Fibroblast of lung (primary cell): ENCODE data around the gene FDX1. TPM values are rescaled to one million over a fixed set of nuclear protein-coding genes. Genes with fewer than 3 reads are reported as not detected.

Experiments
- DNase-seq, 2 donors: peaks; one replicate each; pipeline versions ENCODE4 v3.0.0 to v3.0.0-alpha.2; 2010; ENCODE audit warnings: low read depth in 2 of 2
- H2AFZ ChIP-seq: 2 replicates; pipeline ENCODE4 v1.5.1; 2012; ENCODE audit warnings: low read length, control low read depth, inconsistent platforms
- H3K27ac ChIP-seq: 2 replicates; pipeline ENCODE4 v1.5.1; 2011; ENCODE audit warnings: low read length, control low read depth; ENCODE audit not compliant: insufficient read depth
- H3K27me3 ChIP-seq: 2 replicates; pipeline ENCODE4 v1.5.1; 2011; ENCODE audit warnings: mild to moderate bottlenecking, low read length; ENCODE audit not compliant: control insufficient read depth, insufficient read depth
- H3K36me3 ChIP-seq: 2 replicates; pipeline ENCODE4 v1.5.1; 2011; ENCODE audit warnings: low read length; ENCODE audit not compliant: control insufficient read depth, insufficient read depth
- H3K4me1 ChIP-seq: 2 replicates; pipeline ENCODE4 v1.5.1; 2011; ENCODE audit warnings: low read length; ENCODE audit not compliant: control insufficient read depth, insufficient read depth; ENCODE audit errors: extremely low read depth
- H3K4me2 ChIP-seq: 2 replicates; pipeline ENCODE4 v1.5.1; 2011; ENCODE audit warnings: low read length, control low read depth; ENCODE audit not compliant: insufficient read depth; ENCODE audit errors: extremely low read depth
- H3K4me3 ChIP-seq, 4 experiments: fragments of 200-600 bp in 1 of 4; sonication (generic) in 1 of 4; replicated peaks in 1 of 4; 2 replicates each; pipeline ENCODE4 v1.5.1; 2011 to 2016; ENCODE audit warnings: low read length in 4 of 4, low read depth in 3 of 4, mild to moderate bottlenecking in 3 of 4, control low read depth in 2 of 4, inconsistent platforms in 1 of 4, mixed read lengths in 1 of 4; ENCODE audit not compliant: insufficient read depth in 1 of 4; ENCODE audit errors: control extremely low read depth in 1 of 4
- H3K79me2 ChIP-seq: 2 replicates; pipeline ENCODE4 v1.5.1; 2012; ENCODE audit warnings: mild to moderate bottlenecking, low read length, inconsistent platforms; ENCODE audit not compliant: control insufficient read depth, insufficient read depth
- H3K9ac ChIP-seq: 2 replicates; pipeline ENCODE4 v1.5.1; 2011; ENCODE audit warnings: mild to moderate bottlenecking, low read length, control low read depth; ENCODE audit not compliant: insufficient read depth
- H3K9me3 ChIP-seq: 2 replicates; pipeline ENCODE4 v1.5.1; 2012; ENCODE audit warnings: low read depth, low read length; ENCODE audit not compliant: control insufficient read depth, insufficient read depth
- H4K20me1 ChIP-seq: 2 replicates; pipeline ENCODE4 v1.5.1; 2011; ENCODE audit warnings: low read length; ENCODE audit not compliant: control insufficient read depth, insufficient read depth; ENCODE audit errors: extremely low read depth
- CTCF ChIP-seq, 2 donors: IDR thresholded peaks in 1 of 2; conservative IDR thresholded peaks in 1 of 2; 1 replicate in 1 of 2; 2 replicates in 1 of 2; pipeline ENCODE4 v1.5.1; 2011 to 2012; ENCODE audit warnings: low read length in 2 of 2, control low read depth in 1 of 2, inconsistent platforms in 1 of 2, low read depth in 1 of 2, mild to moderate bottlenecking in 1 of 2
- EZH2 ChIP-seq: IDR thresholded peaks from 2 replicates; pipeline ENCODE4 v1.5.1; 2012; ENCODE audit warnings: low read length, control low read depth, mild to moderate bottlenecking; ENCODE audit errors: missing control alignments
- polyA plus RNA-seq, 2 donors: library from polyadenylated mRNA; depleted of rRNA in 1 of 2; stranded (reverse) in 1 of 2; unstranded in 1 of 2; fragments of >200 nt; gene quantifications; 2 replicates each; pipeline ENCODE4 v1.2.1, GENCODE V29; 2011 to 2012; ENCODE audit warnings: missing spikeins in 1 of 2
- total RNA-seq: library from RNA; depleted of rRNA; stranded (reverse); fragments of >200 nt; gene quantifications from 2 replicates; pipeline ENCODE4 v1.2.1, GENCODE V29; 2014

The FDX1 gene
- total and polyA plus RNA-seq, 2 donors (not counting 1 experiment from before 2014, with no cell fraction given) = 8.3 to 11.4 TPM

GRCh38 chr11:110447897-110448745, 18.4 kb downstream of the FDX1 start:
- no peak overlapping the region for H3K4me3 ChIP-seq
- TF ChIP-seq CTCF (conservative IDR thresholded peaks at IDR 0.05 in 1 of 2, IDR thresholded peaks at IDR 0.05 in 1 of 2; ENCODE audit: low read depth in 1 of 2, low read length in 2 of 2) (peak in 1 of 2 donors; percentile 21), EZH2 (no peak)
- DNase-seq = peak in 1 of 2 donors; percentile 30

GRCh38 chr11:110450246-110450645, 20.5 kb downstream of the FDX1 start:
- no peak overlapping the region for H2AFZ ChIP-seq
- no peak overlapping the region for H3K4me2 ChIP-seq
- H4K20me1 ChIP-seq = no peaks in the 10 kb centered on the region
- no peak overlapping the region for H3K4me3 ChIP-seq
- no peak for TF ChIP-seq EZH2
- TF ChIP-seq CTCF (conservative IDR thresholded peaks at IDR 0.05 in 1 of 2, IDR thresholded peaks at IDR 0.05 in 1 of 2; ENCODE audit: low read depth in 1 of 2, low read length in 2 of 2) = no peak
- H3K4me1 ChIP-seq = no peaks in the 10 kb centered on the region
- no peaks in the 10 kb centered on the region for H3K9me3 ChIP-seq
- DNase-seq = no peak
- H3K9ac ChIP-seq = no peak overlapping the region
- no peaks in the 10 kb centered on the region for H3K36me3 ChIP-seq
- no peaks in the 10 kb centered on the region for H3K79me2 ChIP-seq
- no peaks in the 10 kb centered on the region for H3K27me3 ChIP-seq
- no peak overlapping the region for H3K27ac ChIP-seq

More at GRCh38 chr11:110447897-110448745, 18.4 kb downstream of the FDX1 start:
- Histone ChIP-seq H3K9me3 (no peaks in the 10 kb centered on the region), H3K4me1 (no peaks in the 10 kb centered on the region), H3K9ac (no peak overlapping the region), H3K36me3 (no peaks in the 10 kb centered on the region), H3K4me2 (no peak overlapping the region), H2AFZ (no peak overlapping the region), H3K27ac (no peak overlapping the region), H4K20me1 (no peaks in the 10 kb centered on the region), H3K79me2 (no peaks in the 10 kb centered on the region), H3K27me3 (no peaks in the 10 kb centered on the region)

GRCh38 chr11:110452720-110453119, 23.0 kb downstream of the FDX1 start:
- Histone ChIP-seq H3K4me3 (no peak overlapping the region), H4K20me1 (no peaks in the 10 kb centered on the region), H2AFZ (no peak overlapping the region), H3K4me2 (no peak overlapping the region), H3K4me1 (no peaks in the 10 kb centered on the region), H3K27me3 (no peaks in the 10 kb centered on the region), H3K9ac (no peak overlapping the region), H3K27ac (no peak overlapping the region), H3K79me2 (no peaks in the 10 kb centered on the region), H3K36me3 (no peaks in the 10 kb centered on the region), H3K9me3 (no peaks in the 10 kb centered on the region)
- no peak for DNase-seq
- TF ChIP-seq EZH2 (no peak), CTCF (conservative IDR thresholded peaks at IDR 0.05 in 1 of 2, IDR thresholded peaks at IDR 0.05 in 1 of 2; ENCODE audit: low read depth in 1 of 2, low read length in 2 of 2) (no peak)
